ENCODE data around the gene IGFBP5.

IGFBP5 gene

DNA sequence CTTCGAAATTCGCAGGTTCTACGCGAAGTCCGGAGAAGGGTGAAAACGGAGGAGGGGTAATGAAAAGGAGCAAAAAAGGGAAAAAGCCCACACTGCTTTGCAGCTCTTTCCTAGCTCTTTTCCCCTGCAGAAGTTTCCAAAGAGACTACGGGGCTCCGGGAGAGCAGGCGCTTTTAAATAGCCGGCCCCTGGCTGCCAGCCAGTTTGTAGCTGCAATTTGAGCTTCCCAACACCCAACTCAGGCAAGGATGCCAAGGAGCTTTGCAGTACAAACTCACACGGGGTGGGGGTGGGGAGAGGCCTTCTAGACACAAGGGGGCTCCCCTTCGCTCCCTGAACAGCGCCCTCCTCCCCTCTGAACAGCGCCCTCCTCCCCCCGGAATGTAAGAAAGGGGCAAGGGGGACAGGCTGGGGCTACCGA is at the start of gene IGFBP5:
IGFBP5 (minus strand) TSS at position 149 of the 421 bp plus-strand sequence. CDS start 774 bp downstream, outside the sequence.
- no peak for DNase-seq (ENCODE audit: low read depth in 2 of 2)

- DNase-seq (ENCODE audit: low read depth in 2 of 2): no peak
Observed at GRCh38 chr2:216743781-216744180, 48.4 kb upstream of the IGFBP5 start.

- no peak for DNase-seq (ENCODE audit: low read depth in 2 of 2)
Observed at GRCh38 chr2:216742411-216742810, 47.1 kb upstream of the IGFBP5 start.

GRCh38 chr2:216741223-216741593 is 45.9 kb upstream of the IGFBP5 start:
- no peak for DNase-seq (ENCODE audit: low read depth in 2 of 2)

DNA sequence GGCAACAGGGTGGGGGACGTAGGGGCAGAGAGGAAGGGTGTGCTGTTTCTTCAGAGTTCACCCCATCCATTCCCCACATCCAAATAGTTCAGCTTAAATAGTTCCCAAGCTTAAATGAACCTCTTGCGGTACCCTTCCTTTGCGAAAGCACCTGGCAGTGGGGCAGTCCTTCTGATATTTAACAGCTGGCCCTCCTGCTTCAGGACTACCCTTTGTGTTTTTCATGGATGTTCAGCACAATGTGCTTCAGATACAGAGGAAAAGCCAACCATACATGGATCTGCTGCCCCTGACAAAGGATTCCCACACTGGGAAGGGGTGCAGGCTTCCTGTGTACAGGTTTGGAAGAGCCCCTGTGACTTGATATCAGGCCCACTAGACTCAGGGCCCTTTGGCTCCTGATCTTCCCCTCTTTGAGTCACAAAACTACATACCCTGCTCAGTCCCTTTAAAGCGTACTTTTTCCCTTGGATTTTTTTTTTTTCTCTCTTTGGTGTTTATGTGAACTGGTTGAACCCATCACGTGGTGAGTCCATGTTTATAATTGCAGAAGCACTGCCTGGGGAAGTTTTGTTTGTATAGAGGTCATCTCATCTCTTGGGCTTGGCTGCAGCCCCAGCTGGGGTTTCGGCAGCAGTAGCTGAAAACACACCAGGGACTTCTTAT is 45.3 kb upstream of the IGFBP5 start:
- DNase-seq (ENCODE audit: low read depth in 2 of 2): no peak

DNA sequence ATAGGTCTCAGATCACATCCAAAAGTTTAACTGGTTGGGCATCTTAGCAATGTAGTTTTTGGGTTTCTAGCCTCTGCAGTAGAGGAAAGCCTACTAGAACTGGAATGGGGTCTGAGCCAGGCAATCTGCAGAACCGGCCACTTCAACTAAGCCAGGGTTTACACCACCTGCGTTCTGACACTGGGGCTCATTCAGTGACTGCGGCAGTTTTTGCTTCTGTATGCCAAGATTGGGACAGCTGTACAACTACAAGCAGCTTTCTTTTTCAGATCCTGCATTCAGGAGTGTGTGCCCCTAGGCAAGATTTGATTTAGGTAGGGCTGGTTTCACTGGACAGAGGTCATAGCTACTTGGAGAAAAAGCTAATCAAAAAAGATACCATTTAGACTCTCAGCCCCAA is 43.7 kb upstream of the IGFBP5 start:
- no peak for DNase-seq (ENCODE audit: low read depth in 2 of 2)

- no peak for DNase-seq (ENCODE audit: low read depth in 2 of 2)
Observed at GRCh38 chr2:216737676-216738075, 42.3 kb upstream of the IGFBP5 start.

GRCh38 chr2:216736326-216736725 is 41.0 kb upstream of the IGFBP5 start:
- no peak for DNase-seq (ENCODE audit: low read depth in 2 of 2)

DNA sequence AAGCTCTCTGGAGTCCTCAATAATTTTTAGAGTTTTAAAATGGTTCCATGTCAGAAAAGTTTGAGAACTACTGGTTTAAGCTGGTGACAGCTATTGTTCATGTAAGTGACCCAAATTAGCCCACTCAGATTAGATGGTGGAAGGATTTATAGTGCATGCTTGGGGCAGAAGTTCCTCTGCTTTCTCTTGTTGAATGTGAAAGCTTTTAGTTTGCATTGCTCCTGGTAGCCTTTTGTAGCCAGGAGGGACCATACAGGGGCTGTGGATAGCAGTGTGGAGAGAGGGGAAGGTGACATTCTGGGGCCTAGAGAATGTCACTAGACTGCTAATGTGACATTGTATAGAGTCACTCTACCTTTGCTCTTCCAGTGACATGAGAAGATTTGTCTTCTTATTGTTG is 40.3 kb upstream of the IGFBP5 start:
- DNase-seq (ENCODE audit: low read depth in 2 of 2): no peak

DNA sequence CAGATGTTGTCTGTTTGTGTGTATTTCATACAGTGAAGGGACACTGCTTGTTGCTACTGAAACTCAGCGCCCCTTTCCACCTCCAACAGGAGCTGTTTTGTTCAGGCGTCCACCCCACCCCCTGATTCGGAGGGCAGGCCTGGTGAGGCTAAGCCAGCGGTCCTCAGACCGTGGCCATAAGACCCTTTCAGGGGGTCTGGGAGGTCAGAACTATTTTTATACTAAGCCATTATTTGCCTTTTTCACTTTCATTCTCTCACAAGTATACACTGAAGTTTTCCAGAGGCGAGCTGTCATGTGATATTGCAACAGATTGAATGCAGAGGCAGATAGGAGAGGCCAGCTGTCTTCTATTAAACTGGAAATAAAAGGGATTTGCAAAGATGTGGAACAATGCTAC is 39.7 kb upstream of the IGFBP5 start:
- DNase-seq (ENCODE audit: low read depth in 2 of 2): no peak

- DNase-seq (ENCODE audit: low read depth in 2 of 2): no peak
Observed at GRCh38 chr2:216733046-216733445, 37.7 kb upstream of the IGFBP5 start.

GRCh38 chr2:216732334-216732733 is 37.0 kb upstream of the IGFBP5 start:
- DNase-seq (ENCODE audit: low read depth in 2 of 2): no peak

- DNase-seq (ENCODE audit: low read depth in 2 of 2): no peak
Observed at GRCh38 chr2:216731465-216731864, 36.1 kb upstream of the IGFBP5 start.

DNA sequence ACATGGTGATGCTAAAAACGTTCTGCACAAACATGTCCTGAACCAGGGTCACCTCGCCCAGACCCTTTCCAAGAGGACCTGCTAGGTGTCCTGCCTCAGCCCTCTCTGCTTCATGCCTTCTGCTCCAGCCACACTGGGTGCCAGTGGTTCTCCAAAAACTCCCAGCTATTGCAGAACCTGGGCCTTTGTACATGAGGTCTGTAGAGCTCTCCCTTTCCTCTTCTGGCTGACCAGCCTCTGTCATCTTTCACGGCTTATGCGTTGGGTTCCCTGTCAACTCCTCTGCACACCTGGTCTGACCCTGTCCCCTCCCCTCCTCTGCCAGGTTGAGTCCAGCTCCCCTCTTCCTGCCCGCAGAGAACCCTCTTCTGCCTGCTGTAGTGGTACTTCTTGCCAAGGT is 35.5 kb upstream of the IGFBP5 start:
- DNase-seq (ENCODE audit: low read depth in 2 of 2): no peak

GRCh38 chr2:216727346-216728122 is 32.2 kb upstream of the IGFBP5 start:
- no peak for DNase-seq (ENCODE audit: low read depth in 2 of 2)

- no peak for DNase-seq (ENCODE audit: low read depth in 2 of 2)
Observed at GRCh38 chr2:216724190-216724589, 28.8 kb upstream of the IGFBP5 start.

DNA sequence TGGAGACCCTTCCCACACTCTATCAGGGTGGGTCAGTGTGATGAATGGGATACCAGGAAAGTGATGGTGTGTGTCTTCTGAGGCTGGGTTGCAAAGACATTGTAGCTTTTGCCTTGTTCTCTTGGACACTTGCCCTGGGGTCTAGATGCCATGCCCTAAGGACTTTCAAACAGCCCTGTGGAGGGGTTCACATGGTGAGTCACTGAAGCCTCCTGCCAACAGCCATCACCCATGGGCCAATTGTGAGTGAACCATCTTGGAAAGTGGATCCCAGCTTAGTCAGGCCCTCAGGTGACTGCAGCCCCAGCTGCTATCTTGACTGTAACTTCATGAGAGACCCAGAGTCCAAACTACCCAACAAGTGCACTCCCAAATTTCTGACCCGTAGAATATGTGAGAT is 25.8 kb upstream of the IGFBP5 start:
- DNase-seq (ENCODE audit: low read depth in 2 of 2): no peak

DNA sequence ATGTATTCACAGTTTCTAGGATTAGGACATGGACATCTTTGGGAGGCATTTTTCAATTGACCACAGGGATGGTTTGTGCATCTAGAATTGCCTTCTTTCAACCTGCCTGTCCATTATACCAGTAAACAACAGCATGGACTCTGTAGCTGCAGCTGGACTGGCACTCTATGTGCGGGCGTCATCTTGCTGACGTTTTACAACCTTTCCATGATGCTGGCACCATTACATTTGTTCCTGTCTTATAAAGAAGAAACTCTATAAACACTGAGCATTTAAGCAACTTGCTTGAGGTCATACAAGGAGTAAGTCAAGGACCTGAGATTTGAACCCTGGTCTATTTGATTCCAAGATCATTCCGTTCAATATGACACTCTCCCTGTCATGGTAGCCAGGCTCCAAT is 25.4 kb upstream of the IGFBP5 start:
- DNase-seq (ENCODE audit: low read depth in 2 of 2): no peak

GRCh38 chr2:216717907-216718615 is 22.7 kb upstream of the IGFBP5 start:
- DNase-seq (ENCODE audit: low read depth in 2 of 2): no peak

DNA sequence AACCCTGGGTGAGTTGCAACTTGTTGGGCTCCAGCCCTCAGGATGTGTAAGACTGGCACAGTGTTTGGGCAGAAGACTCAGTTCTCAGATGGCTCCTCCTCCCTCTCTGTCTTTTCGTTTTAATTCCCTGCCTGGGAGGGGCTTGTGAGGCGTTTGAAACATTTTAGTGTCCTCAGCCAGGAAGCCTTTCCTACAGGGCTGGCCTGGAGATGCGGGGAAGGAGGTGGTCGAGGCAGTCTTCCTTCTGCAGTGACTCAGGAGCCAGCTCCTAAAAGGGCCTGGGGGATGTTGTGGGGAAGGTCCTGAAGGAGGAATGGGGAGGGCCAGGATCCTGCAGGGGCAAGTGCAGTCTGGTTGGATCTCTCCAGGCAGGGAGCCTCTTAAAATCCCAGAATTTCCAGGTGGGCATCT is 22.1 kb upstream of the IGFBP5 start:
- no peak for DNase-seq (ENCODE audit: low read depth in 2 of 2)

DNA sequence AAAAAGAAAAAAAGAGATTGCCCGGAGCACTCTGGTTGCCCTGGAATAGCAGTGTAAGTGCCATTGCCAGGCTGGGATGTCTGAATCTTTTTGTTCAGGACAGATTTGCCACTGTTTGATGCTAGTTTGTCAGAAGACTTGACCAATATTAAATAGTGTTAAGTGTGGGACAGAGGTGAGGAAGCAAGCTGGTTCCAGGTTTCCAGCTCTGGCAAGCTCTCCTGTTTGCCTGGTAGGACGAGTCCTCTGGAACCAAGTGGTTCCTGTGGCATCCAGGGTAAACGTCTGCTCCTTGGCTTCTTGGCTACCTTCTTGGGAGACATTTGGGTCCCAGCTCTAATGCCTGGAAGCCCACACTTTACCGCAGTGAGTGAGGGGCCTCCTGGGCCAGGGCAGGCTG is 20.8 kb upstream of the IGFBP5 start:
- DNase-seq (ENCODE audit: low read depth in 2 of 2): no peak

GRCh38 chr2:216715402-216715974 is 20.1 kb upstream of the IGFBP5 start:
- no peak for DNase-seq (ENCODE audit: low read depth in 2 of 2)

Measured in stimulated activated CD8-positive, alpha-beta memory T cell treated with anti-CD3 and anti-CD28 coated beads, Interleukin-2, amount 100 ng/mL, for 48 hours (primary cell).